SK-N-SH (cell line): ENCODE data around the gene DBH. TPM values are rescaled to one million over a fixed set of nuclear protein-coding genes. Genes with fewer than 3 reads are reported as not detected.

Source experiments
- CTCF ChIA-PET: fragments of 300-600, 350-600 bp; formaldehyde crosslinking; extraction: SDS; loops from one replicate; lab custom pipeline; 2021; lab: Yijun Ruan, JAX
- POLR2A ChIA-PET: fragments of 350-600 bp; sonication (Branson Sonifier 250); formaldehyde crosslinking; extraction: SDS; loops from one replicate; lab custom pipeline; 2020; ENCODE audit warnings: antibody characterized with exemption, inconsistent platforms; lab: Yijun Ruan, JAX
- DNase-seq: peaks from one replicate; pipeline ENCODE4 v3.0.0; 2012
- H2AFZ ChIP-seq: fragments of 200-600 bp; sonication (generic); 2 replicates; pipeline ENCODE4 v1.8.1; 2016; ENCODE audit warnings: antibody characterized with exemption, mild to moderate bottlenecking, low read depth
- H3F3A ChIP-seq: fragments of 200-600 bp; sonication (generic); replicated peaks from 2 replicates; pipeline ENCODE3; 2016; ENCODE audit warnings: antibody characterized with exemption, mild to moderate bottlenecking; ENCODE audit not compliant: insufficient read depth
- H3K27ac ChIP-seq, 2 experiments: fragments of 200-500 bp in 1 of 2; fragments of 200-600 bp in 1 of 2; sonication (Bioruptor generic) in 1 of 2; sonication (generic), shearing (Covaris generic) in 1 of 2; 2 replicates each; pipeline versions ENCODE4 v1.5.1 to v1.6.1; 2014 to 2016; ENCODE audit warnings: low read depth in 2 of 2, inconsistent platforms in 1 of 2, low read length in 1 of 2, mild to moderate bottlenecking in 1 of 2, mixed read lengths in 1 of 2
- H3K27me3 ChIP-seq: fragments of 200-600 bp; sonication (generic), shearing (Covaris generic); 2 replicates; pipeline ENCODE4 v1.6.1; 2016; ENCODE audit warnings: mixed run types; ENCODE audit not compliant: insufficient read depth
- H3K36me3 ChIP-seq, 2 experiments: fragments of 200-500 bp in 1 of 2; fragments of 200-600 bp in 1 of 2; sonication (Bioruptor generic) in 1 of 2; sonication (generic) in 1 of 2; replicated peaks in 1 of 2; 2 replicates each; pipeline versions ENCODE3 to v1.5.1; 2014 to 2016; ENCODE audit warnings: low read length in 1 of 2, mild to moderate bottlenecking in 1 of 2; ENCODE audit not compliant: insufficient read depth in 2 of 2, control insufficient read depth in 1 of 2
- H3K4me1 ChIP-seq, 2 experiments: fragments of 200-500 bp in 1 of 2; fragments of 200-600 bp in 1 of 2; sonication (Bioruptor generic) in 1 of 2; sonication (generic), shearing (Covaris generic) in 1 of 2; 2 replicates each; pipeline versions ENCODE4 v1.5.1 to v1.6.1; 2014 to 2016; ENCODE audit warnings: low read depth in 1 of 2, low read length in 1 of 2, mixed run types in 1 of 2; ENCODE audit not compliant: insufficient read depth in 2 of 2, control insufficient read depth in 1 of 2
- H3K4me2 ChIP-seq: fragments of 200-600 bp; sonication (generic), shearing (Covaris generic); 2 replicates; pipeline ENCODE4 v1.6.1; 2017; ENCODE audit warnings: mixed run types
- H3K4me3 ChIP-seq, 2 experiments: fragments of 200-500 bp in 1 of 2; fragments of 200-600 bp in 1 of 2; sonication (Bioruptor generic) in 1 of 2; sonication (generic), shearing (Covaris generic) in 1 of 2; 2 replicates each; pipeline versions ENCODE4 v1.5.1 to v1.8.1; 2014 to 2016; ENCODE audit warnings: low read depth in 2 of 2, inconsistent platforms in 1 of 2, low read length in 1 of 2, mild to moderate bottlenecking in 1 of 2, mixed read lengths in 1 of 2, moderate library complexity in 1 of 2
- H3K79me2 ChIP-seq: fragments of 200-600 bp; sonication (generic); 2 replicates; pipeline ENCODE4 v1.8.1; 2017; ENCODE audit warnings: mild to moderate bottlenecking; ENCODE audit not compliant: insufficient read depth
- H3K9ac ChIP-seq: fragments of 200-600 bp; sonication (generic); 2 replicates; pipeline ENCODE4 v1.6.1; 2017; ENCODE audit warnings: mixed run types
- H3K9me2 ChIP-seq: fragments of 200-600 bp; sonication (generic); 2 replicates; pipeline ENCODE4 v1.6.1; 2017; ENCODE audit warnings: mixed run types
- H3K9me3 ChIP-seq: fragments of 200-600 bp; sonication (generic); 2 replicates; pipeline ENCODE4 v1.6.1; 2017; ENCODE audit warnings: mixed run types, mild to moderate bottlenecking, moderate library complexity
- H4K20me1 ChIP-seq: fragments of 200-600 bp; sonication (generic); 2 replicates; pipeline ENCODE4 v1.6.1; 2017; ENCODE audit warnings: mild to moderate bottlenecking, mixed run types; ENCODE audit not compliant: insufficient read depth
- ELF1 ChIP-seq: IDR thresholded peaks from 2 replicates; pipeline ENCODE4 v1.4.0; 2012
- FOSL2 ChIP-seq: IDR thresholded peaks from 2 replicates; pipeline ENCODE4 v1.4.0; 2012; ENCODE audit warnings: low read depth, mild to moderate bottlenecking, moderate library complexity, borderline replicate concordance
- FOXJ3 ChIP-seq: sonication (generic); formaldehyde crosslinking; IDR thresholded peaks from 2 replicates; pipeline ENCODE4 v1.5.1; 2020; ENCODE audit warnings: mild to moderate bottlenecking, missing genetic modification reagents
- GATA2 ChIP-seq: sonication (generic); formaldehyde crosslinking; IDR thresholded peaks from 2 replicates; pipeline ENCODE4 v1.5.0; 2020; ENCODE audit warnings: mild to moderate bottlenecking, missing genetic modification reagents
- MAX ChIP-seq: IDR thresholded peaks from 2 replicates; pipeline ENCODE4 v1.4.0; 2012; ENCODE audit warnings: low read depth
- MXI1 ChIP-seq: IDR thresholded peaks from 2 replicates; pipeline ENCODE4 v1.6.1; 2012; ENCODE audit warnings: mild to moderate bottlenecking, low read depth, low read length, improper control_type of control experiment
- POLR2AphosphoS5 ChIP-seq: IDR thresholded peaks from 2 replicates; pipeline ENCODE4 v1.6.1; 2012; ENCODE audit warnings: low read depth, low read length
- REST ChIP-seq: IDR thresholded peaks from 2 replicates; pipeline ENCODE4 v1.6.1; 2012; ENCODE audit warnings: mild to moderate bottlenecking, low read depth, low read length, moderate library complexity
- RFX5 ChIP-seq: IDR thresholded peaks from 2 replicates; pipeline ENCODE4 v1.6.1; 2012; ENCODE audit warnings: mild to moderate bottlenecking, improper control_type of control experiment, low read length
- TAF1 ChIP-seq: IDR thresholded peaks from 2 replicates; pipeline ENCODE4 v1.6.1; 2012; ENCODE audit warnings: low read depth, mild to moderate bottlenecking, low read length, moderate library complexity, borderline replicate concordance
- TEAD4 ChIP-seq: IDR thresholded peaks from 2 replicates; pipeline ENCODE4 v1.4.0; 2012; ENCODE audit warnings: mild to moderate bottlenecking, borderline replicate concordance; ENCODE audit not compliant: insufficient read depth
- USF1 ChIP-seq: IDR thresholded peaks from 2 replicates; pipeline ENCODE4 v1.4.0; 2012; ENCODE audit warnings: low read depth, borderline replicate concordance
- ZBTB33 ChIP-seq: IDR thresholded peaks from 2 replicates; pipeline ENCODE4 v1.4.0; 2012; ENCODE audit warnings: low read depth, borderline replicate concordance
- WGBS: methylation state at CpG from one replicate; pipeline ENCODE4 v1.1.6; 2017; ENCODE audit warnings: low lambda C conversion rate; 5-methylcytosine and 5-hydroxymethylcytosine counted together
- polyA plus RNA-seq, 3 experiments: library from polyadenylated mRNA; depleted of rRNA; stranded (reverse); fragments of >200 nt; gene quantifications; 2 replicates each; pipeline ENCODE4 v1.2.3, GENCODE V29; 2012

Gene DBH
- polyA plus RNA-seq, 1 of the 3 experiments (the other 2 are of a cell fraction): 0.92 TPM

GRCh38 chr9:133612816-133613215 is 23.3 kb upstream of the DBH start:
- H4K20me1 ChIP-seq: no peaks in the 10 kb centered on the region
- CTCF ChIA-PET: interaction anchor here (1.2 to 1.3 kb wide), 2 partner anchors 12 to 26 kb away, joined by 3 to 5 read pairs; no protein-coding TSS in a partner anchor
- TF ChIP-seq USF1: no peak
- no peak for TF ChIP-seq ZBTB33
- TF ChIP-seq REST: no peak
- no peak for TF ChIP-seq MAX
- TF ChIP-seq GATA2 (CRISPR knock-in tag): no peak
- H3K79me2 ChIP-seq: no peaks in the 10 kb centered on the region
- no peak overlapping the region for H3K4me3 ChIP-seq
- no peak overlapping the region for H3K27ac ChIP-seq
- peaks cover 0 to 56% of the 10 kb centered on the region in 2 experiments; a peak in 1 of 4 replicates for H3K4me1 ChIP-seq
- WGBS: 46% methylated on average over 7 of the region's 8 CpGs
- peaks cover 7% of the 10 kb centered on the region; the same call in 1 of the 2 replicates for H3K27me3 ChIP-seq
- DNase-seq: no peak
- no peak overlapping the region for H2AFZ ChIP-seq
- H3K4me2 ChIP-seq: no peak overlapping the region
- no peaks in the 10 kb centered on the region for H3K9me2 ChIP-seq
- H3F3A ChIP-seq: no peaks in the 10 kb centered on the region
- no peaks in the 10 kb centered on the region for H3K36me3 ChIP-seq
- H3K9ac ChIP-seq: no peak overlapping the region
- H3K9me3 ChIP-seq: no peaks in the 10 kb centered on the region
- POLR2A ChIA-PET: interaction anchor here (1.3 to 18.3 kb wide), 2 partner anchors 9 to 25 kb away, joined by 3 to 261 read pairs; partner anchors contain the start of gene DBH

GRCh38 chr9:133613432-133613831 is 22.7 kb upstream of the DBH start:
- no peaks in the 10 kb centered on the region for H3K9me3 ChIP-seq
- ChIA-PET CTCF (interaction anchor here (1.2 to 1.3 kb wide), 2 partner anchors 12 to 27 kb away, joined by 3 to 5 read pairs; no protein-coding TSS in a partner anchor), POLR2A (interaction anchor here (1.3 to 18.3 kb wide), 2 partner anchors 10 to 24 kb away, joined by 3 to 261 read pairs; partner anchors contain the start of gene DBH)
- no peak overlapping the region for H2AFZ ChIP-seq
- no peaks in the 10 kb centered on the region for H3K79me2 ChIP-seq
- H3K36me3 ChIP-seq: no peaks in the 10 kb centered on the region
- no peak overlapping the region for H3K9ac ChIP-seq
- H3K4me1 ChIP-seq: peaks cover 0 to 50% of the 10 kb centered on the region in 2 experiments; a peak in 1 of 4 replicates
- H3K27ac ChIP-seq: no peak overlapping the region
- H3K9me2 ChIP-seq: no peaks in the 10 kb centered on the region
- H3K4me3 ChIP-seq: no peak overlapping the region
- peaks cover 5% of the 10 kb centered on the region; the same call in 1 of the 2 replicates for H3K27me3 ChIP-seq
- no peaks in the 10 kb centered on the region for H3F3A ChIP-seq
- WGBS: 57% methylated on average over 16 of the region's 16 CpGs
- no peak overlapping the region for H3K4me2 ChIP-seq
- DNase-seq: no peak
- H4K20me1 ChIP-seq: no peaks in the 10 kb centered on the region
- no peak for TF ChIP-seq TAF1
- TF ChIP-seq FOSL2: no peak
- no peak for TF ChIP-seq POLR2AphosphoS5
- TF ChIP-seq TEAD4: no peak
- TF ChIP-seq GATA2 (CRISPR knock-in tag): no peak
- no peak for TF ChIP-seq FOXJ3 (CRISPR knock-in tag)
- TF ChIP-seq REST: no peak
- TF ChIP-seq MXI1: no peak
- no peak for TF ChIP-seq ELF1
- TF ChIP-seq RFX5: no peak
